Panc1 (cell line): Measurements from ENCODE around the gene FXYD7. TPM values are rescaled to one million over a fixed set of nuclear protein-coding genes. Genes with fewer than 3 reads are reported as not detected.

ENCODE experiments used
- ATAC-seq: fragments of 200-7000 bp; cut with Tn5 transposase; 2 replicates; pipeline ENCODE4 v1.9.1; 2020; ENCODE audit warnings: mild to moderate bottlenecking, moderate library complexity
- BruUV-seq: library from RNA; stranded (reverse); fragments of 400-500 nt; replicated peaks from 2 replicates; lab custom pipeline; 2021; lab: Mats Ljungman, UMichigan
- CTCF ChIA-PET: fragments of 300-600 bp; sonication (Branson Sonifier 250); formaldehyde crosslinking; loops from one replicate; lab custom pipeline; 2022; ENCODE audit warnings: antibody characterized with exemption; lab: Charles Lee
- POLR2A ChIA-PET: fragments of 300-600 bp; sonication (Branson Sonifier 250); formaldehyde crosslinking; loops from one replicate; lab custom pipeline; 2022; ENCODE audit warnings: antibody characterized with exemption; lab: Charles Lee
- DNase-seq: peaks from one replicate; pipeline ENCODE4 v3.0.0-alpha.2; 2010; ENCODE audit warnings: low read depth, low spot score
- H3K27ac ChIP-seq: 2 replicates; pipeline ENCODE4 v1.5.1; 2011; ENCODE audit warnings: mild to moderate bottlenecking, low read length, inconsistent platforms
- H3K27me3 ChIP-seq: fragments of 200-500 bp; sonication (Bioruptor generic); 2 replicates; pipeline ENCODE4 v1.6.0; 2014; ENCODE audit warnings: low read length, inconsistent platforms; ENCODE audit not compliant: control insufficient read depth, insufficient read depth
- H3K36me3 ChIP-seq: fragments of 200-500 bp; sonication (Bioruptor generic); 2 replicates; pipeline ENCODE4 v1.5.1; 2014; ENCODE audit warnings: inconsistent platforms, mild to moderate bottlenecking, low read length, moderate library complexity; ENCODE audit not compliant: control insufficient read depth, insufficient read depth
- H3K4me1 ChIP-seq: 2 replicates; pipeline ENCODE4 v1.5.1; 2011; ENCODE audit warnings: inconsistent platforms, mild to moderate bottlenecking, low read length, moderate library complexity; ENCODE audit not compliant: control insufficient read depth, insufficient read depth
- H3K4me3 ChIP-seq, 2 experiments: 2 replicates each; pipeline ENCODE4 v1.5.1; 2011 to 2012; ENCODE audit warnings: low read depth in 2 of 2, low read length in 2 of 2, mild to moderate bottlenecking in 2 of 2, inconsistent platforms in 1 of 2, moderate library complexity in 1 of 2
- H3K9me3 ChIP-seq: fragments of 200-500 bp; sonication (Bioruptor generic); 2 replicates; pipeline ENCODE4 v1.5.1; 2014; ENCODE audit warnings: low read depth, mild to moderate bottlenecking, inconsistent platforms, low read length, moderate library complexity; ENCODE audit not compliant: control insufficient read depth, insufficient read depth
- POLR2AphosphoS5 ChIP-seq: IDR thresholded peaks from 2 replicates; pipeline ENCODE4 v1.6.1; 2012; ENCODE audit warnings: mild to moderate bottlenecking, low read depth, low read length, moderate library complexity
- SIN3A ChIP-seq: IDR thresholded peaks from 2 replicates; pipeline ENCODE4 v1.6.1; 2012; ENCODE audit warnings: low read depth, mild to moderate bottlenecking, low read length, moderate library complexity, borderline replicate concordance; ENCODE audit not compliant: insufficient read depth
- TCF7L2 ChIP-seq: IDR thresholded peaks from 2 replicates; pipeline ENCODE4 v1.6.1; 2011; ENCODE audit warnings: mild to moderate bottlenecking, low read depth, low read length, inconsistent platforms
- in situ Hi-C: cut with HindIII; loops from 2 replicates; pipeline ENCODE4 v1.10.0; 2016; ENCODE audit warnings: low sequenced_read_pairs, low pct_unique_long_range_greater_than_20kb
- intact Hi-C: fragments of 100-400 bp; cut with micrococcal nuclease; formaldehyde crosslinking; loops from one replicate; pipeline ENCODE4 v1.10.0; 2022; ENCODE audit not compliant: unreplicated experiment
- total RNA-seq: library from RNA; stranded (reverse); gene quantifications from one replicate; pipeline ENCODE4 v1.2.1, GENCODE V29; 2021; ENCODE audit not compliant: unreplicated experiment
- TF ChIP-seq, protein P1 (sequence below): fragments of 450-650 bp; IDR thresholded peaks from 2 replicates; pipeline ENCODE4 v1.5.1; 2017; ENCODE audit warnings: mild to moderate bottlenecking
- TF ChIP-seq, protein P2 (sequence below), 2 experiments: IDR thresholded peaks; 2 replicates each; pipeline ENCODE4 v1.6.1; 2011 to 2012; ENCODE audit warnings: low read depth in 2 of 2, control low read depth in 1 of 2, low read length in 1 of 2, mild to moderate bottlenecking in 1 of 2, moderate library complexity in 1 of 2; ENCODE audit not compliant: insufficient read depth in 1 of 2

Gene FXYD7
- total RNA-seq, 1 experiment from 2014 or later: not detected

DNA sequence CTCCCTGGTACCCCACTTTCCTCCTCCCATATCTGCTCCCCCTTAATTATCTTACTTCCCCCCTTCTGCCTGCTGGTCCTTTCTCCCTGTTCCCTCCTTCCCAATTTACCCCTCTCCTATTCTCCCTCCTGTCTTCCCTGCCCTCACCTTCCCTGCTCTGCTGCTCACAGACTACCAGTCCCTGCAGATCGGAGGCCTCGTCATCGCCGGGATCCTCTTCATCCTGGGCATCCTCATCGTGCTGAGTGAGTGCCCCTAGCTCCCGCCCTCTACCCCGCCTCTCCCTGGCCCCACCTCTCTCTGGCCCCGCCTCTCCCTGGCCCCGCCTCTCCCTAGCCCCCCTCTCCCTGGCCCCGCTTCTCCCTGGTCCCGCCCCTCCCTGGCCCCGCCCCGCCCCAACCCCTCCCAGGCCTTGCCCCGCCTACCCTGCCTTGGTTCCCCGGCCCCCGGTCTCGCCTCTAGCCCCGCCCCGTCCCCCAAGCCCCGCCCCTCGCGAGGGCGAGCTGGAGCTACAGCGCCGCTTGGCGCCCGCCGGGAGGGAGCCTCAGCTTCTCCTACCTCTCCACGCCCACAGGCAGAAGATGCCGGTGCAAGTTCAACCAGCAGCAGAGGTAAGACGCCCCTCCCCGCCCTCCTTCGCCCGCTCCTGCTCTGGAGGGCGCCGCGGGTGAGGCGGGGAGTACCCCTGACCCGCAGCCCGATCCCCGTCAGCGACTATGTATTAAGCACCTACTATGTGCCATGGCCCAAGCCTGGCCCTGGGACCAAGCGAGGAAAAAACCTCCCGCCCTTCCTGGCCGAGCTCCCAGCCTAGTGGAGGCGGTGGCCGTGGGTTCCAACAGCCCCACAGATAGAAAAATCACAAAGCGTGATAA lies 1.9 kb upstream of the FXYD7 start:
- no peak overlapping the region for H3K27ac ChIP-seq
- ATAC-seq (peak; percentile 78), DNase-seq (no peak)
- H3K9me3 ChIP-seq: no peaks in the 10 kb centered on the region
- no TSS peak for BruUV-seq
- H3K4me3 ChIP-seq: peak overlapping the region; percentile 12 to 29; a peak in 3 of 4 replicates
- POLR2A ChIA-PET: interaction anchor here (0.5 to 0.6 kb wide), 2 partner anchors 10 to 133 kb away, joined by 3 read pairs; no protein-coding TSS in a partner anchor
- CTCF ChIA-PET: interaction anchor here (0.5 to 1.4 kb wide), 8 partner anchors 13 to 146 kb away, joined by 3 to 14 read pairs (median 4); partner anchors contain the start of gene FXYD5
- H3K4me1 ChIP-seq: peaks cover 13% of the 10 kb centered on the region
- H3K36me3 ChIP-seq: no peaks in the 10 kb centered on the region; the same call in none of the 2 replicates
- intact Hi-C loops (no loop called here), in situ Hi-C loops (no loop called here)
- TF ChIP-seq, protein P1, sequence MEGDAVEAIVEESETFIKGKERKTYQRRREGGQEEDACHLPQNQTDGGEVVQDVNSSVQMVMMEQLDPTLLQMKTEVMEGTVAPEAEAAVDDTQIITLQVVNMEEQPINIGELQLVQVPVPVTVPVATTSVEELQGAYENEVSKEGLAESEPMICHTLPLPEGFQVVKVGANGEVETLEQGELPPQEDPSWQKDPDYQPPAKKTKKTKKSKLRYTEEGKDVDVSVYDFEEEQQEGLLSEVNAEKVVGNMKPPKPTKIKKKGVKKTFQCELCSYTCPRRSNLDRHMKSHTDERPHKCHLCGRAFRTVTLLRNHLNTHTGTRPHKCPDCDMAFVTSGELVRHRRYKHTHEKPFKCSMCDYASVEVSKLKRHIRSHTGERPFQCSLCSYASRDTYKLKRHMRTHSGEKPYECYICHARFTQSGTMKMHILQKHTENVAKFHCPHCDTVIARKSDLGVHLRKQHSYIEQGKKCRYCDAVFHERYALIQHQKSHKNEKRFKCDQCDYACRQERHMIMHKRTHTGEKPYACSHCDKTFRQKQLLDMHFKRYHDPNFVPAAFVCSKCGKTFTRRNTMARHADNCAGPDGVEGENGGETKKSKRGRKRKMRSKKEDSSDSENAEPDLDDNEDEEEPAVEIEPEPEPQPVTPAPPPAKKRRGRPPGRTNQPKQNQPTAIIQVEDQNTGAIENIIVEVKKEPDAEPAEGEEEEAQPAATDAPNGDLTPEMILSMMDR: peak; percentile 79
- TF ChIP-seq, protein P2, sequence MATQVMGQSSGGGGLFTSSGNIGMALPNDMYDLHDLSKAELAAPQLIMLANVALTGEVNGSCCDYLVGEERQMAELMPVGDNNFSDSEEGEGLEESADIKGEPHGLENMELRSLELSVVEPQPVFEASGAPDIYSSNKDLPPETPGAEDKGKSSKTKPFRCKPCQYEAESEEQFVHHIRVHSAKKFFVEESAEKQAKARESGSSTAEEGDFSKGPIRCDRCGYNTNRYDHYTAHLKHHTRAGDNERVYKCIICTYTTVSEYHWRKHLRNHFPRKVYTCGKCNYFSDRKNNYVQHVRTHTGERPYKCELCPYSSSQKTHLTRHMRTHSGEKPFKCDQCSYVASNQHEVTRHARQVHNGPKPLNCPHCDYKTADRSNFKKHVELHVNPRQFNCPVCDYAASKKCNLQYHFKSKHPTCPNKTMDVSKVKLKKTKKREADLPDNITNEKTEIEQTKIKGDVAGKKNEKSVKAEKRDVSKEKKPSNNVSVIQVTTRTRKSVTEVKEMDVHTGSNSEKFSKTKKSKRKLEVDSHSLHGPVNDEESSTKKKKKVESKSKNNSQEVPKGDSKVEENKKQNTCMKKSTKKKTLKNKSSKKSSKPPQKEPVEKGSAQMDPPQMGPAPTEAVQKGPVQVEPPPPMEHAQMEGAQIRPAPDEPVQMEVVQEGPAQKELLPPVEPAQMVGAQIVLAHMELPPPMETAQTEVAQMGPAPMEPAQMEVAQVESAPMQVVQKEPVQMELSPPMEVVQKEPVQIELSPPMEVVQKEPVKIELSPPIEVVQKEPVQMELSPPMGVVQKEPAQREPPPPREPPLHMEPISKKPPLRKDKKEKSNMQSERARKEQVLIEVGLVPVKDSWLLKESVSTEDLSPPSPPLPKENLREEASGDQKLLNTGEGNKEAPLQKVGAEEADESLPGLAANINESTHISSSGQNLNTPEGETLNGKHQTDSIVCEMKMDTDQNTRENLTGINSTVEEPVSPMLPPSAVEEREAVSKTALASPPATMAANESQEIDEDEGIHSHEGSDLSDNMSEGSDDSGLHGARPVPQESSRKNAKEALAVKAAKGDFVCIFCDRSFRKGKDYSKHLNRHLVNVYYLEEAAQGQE (IDR thresholded peaks at IDR 0.05; ENCODE audit: insufficient read depth in 1 of 2, low read depth in 2 of 2, low read length in 1 of 2): no peak
- peaks cover 19% of the 10 kb centered on the region for H3K27me3 ChIP-seq

DNA sequence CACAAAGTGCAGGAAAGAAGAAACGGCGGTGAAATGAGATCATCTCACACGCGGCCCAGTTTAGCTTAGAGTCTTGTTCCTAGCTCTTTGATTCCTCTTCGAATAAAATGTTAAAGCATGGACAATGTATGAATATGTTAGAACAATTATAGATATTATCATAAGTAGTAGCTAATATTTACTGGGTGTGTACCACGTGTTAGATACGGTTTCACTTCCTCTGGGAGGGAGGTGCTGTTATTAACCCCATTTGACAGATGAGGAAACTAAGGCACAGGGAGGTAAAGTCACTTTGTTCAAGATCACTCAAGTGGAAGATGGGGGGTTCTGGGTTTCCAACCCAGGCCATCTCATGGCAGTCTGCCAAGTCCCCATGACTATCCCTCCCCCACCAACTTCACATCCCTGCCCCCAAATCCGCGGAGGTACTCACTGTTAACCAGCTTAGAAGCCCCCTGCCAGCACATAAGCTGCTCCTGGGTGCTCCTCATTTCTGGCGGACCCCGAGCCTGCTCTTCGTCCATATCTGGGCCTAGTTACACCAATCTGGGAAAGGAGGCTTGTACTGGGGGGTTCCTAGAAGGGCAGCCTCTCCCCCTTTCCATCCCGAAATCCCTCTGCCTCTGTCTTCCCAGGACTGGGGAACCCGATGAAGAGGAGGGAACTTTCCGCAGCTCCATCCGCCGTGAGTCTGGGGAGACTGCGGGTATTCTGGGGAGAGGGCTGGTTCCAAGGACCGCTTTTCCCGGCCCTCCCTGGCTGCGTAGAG lies 1.0 kb upstream of the FXYD7 start:
- Histone ChIP-seq H3K9me3 (no peaks in the 10 kb centered on the region), H3K4me1 (peaks cover 13% of the 10 kb centered on the region), H3K27me3 (peaks cover 19% of the 10 kb centered on the region), H3K4me3 (peak overlapping the region; percentile 6 to 31; a peak in 2 of 4 replicates), H3K36me3 (no peaks in the 10 kb centered on the region; the same call in none of the 2 replicates), H3K27ac (no peak overlapping the region)
- POLR2A ChIA-PET: interaction anchor here (0.5 to 0.6 kb wide), 2 partner anchors 9 to 134 kb away, joined by 3 read pairs; no protein-coding TSS in a partner anchor
- ATAC-seq (no peak), DNase-seq (no peak)
- intact Hi-C loops: no loop called here
- in situ Hi-C loops: no loop called here
- TF ChIP-seq, protein P2 (IDR thresholded peaks at IDR 0.05; ENCODE audit: insufficient read depth in 1 of 2, low read depth in 2 of 2, low read length in 1 of 2): no peak
- TF ChIP-seq TCF7L2 (no peak), POLR2AphosphoS5 (no peak), SIN3A (no peak)
- TF ChIP-seq, protein P1: no peak
- no TSS peak for BruUV-seq
- CTCF ChIA-PET: interaction anchor here (0.6 to 1.4 kb wide), 6 partner anchors 11 to 370 kb away, joined by 3 to 9 read pairs (median 7); no protein-coding TSS in a partner anchor
